ENCODE results near the gene GPR135.

Gene GPR135

DNA sequence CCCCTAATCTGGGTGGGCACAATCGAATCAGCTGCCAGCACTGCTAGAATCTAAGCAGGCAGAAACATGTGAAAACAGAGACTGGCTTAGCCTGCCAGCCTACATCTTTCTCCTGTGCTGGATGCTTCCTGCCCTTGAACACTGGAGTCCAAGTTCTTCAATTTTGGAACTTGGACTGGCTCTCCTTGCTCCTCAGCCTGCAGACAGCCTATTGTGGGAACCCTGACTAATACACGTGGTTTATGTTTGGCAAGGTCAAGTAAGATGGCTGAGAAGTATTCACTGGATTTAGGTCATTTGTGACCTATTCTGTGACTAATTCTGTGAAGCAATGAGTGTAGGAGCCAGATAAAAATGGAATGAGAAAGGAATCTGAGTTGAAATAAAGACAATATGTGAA is 11.0 kb downstream of the GPR135 start:
- no peak for TF ChIP-seq GATA2 (IDR thresholded peaks at IDR 0.05; ENCODE audit: low read depth, low read length)
- no peak for TF ChIP-seq GATA3 (IDR thresholded peaks at IDR 0.05; ENCODE audit: low read depth, low read length)

DNA sequence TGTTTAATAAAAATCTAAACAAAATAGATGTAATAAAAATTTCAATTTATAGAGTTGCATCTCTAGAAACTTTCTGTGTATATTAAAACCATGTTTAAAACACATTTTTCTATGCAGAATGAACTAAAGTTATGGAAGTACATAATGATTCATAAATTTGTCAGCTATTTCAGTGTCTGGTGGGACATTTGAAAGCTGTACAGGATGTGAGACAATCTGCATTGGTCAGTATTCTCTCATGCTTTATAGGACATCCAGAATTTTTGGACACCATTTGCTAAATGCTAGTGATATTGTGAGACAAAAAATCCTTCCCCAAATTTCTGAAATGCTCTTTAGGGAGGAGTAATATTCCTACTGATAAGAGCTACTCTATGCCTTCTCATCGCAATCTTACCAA is 13.3 kb downstream of the GPR135 start:
- no peak for TF ChIP-seq GATA2 (IDR thresholded peaks at IDR 0.05; ENCODE audit: low read depth, low read length)
- TF ChIP-seq GATA3 (IDR thresholded peaks at IDR 0.05; ENCODE audit: low read depth, low read length) = no peak

DNA sequence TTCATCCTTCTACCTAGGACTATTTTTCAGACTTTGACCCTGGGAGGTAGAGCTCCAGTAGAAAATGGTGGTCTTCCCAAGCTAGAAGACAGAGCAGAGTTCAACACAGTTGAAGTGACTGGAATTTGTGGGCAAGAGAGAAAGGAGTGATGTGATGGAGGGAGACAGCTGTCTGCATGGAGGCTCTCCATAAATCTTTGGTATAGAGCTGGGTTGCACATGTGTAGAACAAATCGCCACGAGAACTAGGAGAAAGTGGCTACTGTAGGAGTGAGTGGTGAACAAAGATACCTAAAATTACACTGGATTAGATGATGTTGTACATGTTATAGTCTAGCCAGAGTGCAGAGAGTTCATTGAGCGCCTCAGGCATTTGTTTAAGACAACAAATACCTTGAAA is 14.5 kb downstream of the GPR135 start:
- TF ChIP-seq GATA2 (IDR thresholded peaks at IDR 0.05; ENCODE audit: low read depth, low read length) (no peak), GATA3 (IDR thresholded peaks at IDR 0.05; ENCODE audit: low read depth, low read length) (no peak)

DNA sequence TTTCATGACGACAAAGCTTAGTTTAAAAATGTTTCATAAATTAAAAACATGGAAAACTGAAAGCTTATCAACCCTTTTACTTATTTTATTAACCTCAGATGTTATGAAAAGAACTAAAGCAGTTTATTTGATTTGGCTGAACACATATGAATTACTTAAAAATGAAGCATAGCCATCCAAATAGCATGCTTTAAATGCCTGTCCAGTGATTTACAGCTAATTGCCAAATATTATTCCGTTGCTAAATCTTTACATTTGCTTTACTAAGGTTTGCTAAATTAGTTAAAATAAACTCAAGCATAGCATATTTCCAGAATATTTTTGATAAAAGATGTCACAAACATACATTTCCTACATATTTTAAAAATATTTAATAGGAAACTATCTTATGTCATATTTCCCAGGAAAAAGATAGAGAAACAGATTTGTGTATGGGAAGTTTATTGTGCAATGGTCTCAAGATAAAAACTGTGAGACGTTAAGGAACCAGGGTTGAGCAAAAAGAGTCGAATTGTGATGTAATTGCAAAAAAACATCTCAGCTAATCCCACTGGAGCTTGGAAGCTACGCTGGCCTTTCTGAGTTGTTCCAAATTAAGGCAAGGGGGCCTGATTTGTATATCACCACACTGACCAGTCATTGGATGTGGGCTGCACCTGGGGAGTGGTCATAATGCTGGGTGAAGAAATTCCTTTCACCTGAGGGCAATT is 25.8 kb downstream of the GPR135 start:
- no peak for TF ChIP-seq GATA3 (IDR thresholded peaks at IDR 0.05; ENCODE audit: low read depth, low read length)
- no peak for TF ChIP-seq GATA2 (IDR thresholded peaks at IDR 0.05; ENCODE audit: low read depth, low read length)

DNA sequence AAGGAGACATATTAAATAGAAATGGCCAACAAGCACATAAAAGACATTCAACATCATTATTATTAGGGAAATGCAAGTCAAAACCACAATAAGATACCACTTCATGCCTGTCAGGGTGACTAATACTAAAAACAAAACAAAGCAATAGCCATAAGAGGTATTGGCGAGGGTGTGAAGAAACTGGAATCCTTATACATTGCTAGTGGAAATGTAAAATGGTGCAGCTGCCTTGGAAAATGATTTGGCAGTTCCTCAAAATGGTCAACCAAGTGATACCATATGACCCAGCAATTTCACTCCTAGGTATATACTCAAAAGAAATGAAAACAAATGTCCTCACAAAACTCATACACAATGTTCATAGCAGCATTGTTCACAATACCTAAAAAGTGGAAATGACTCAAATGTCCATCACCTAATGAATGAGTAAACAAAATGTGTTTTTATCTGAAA is 27.0 kb downstream of the GPR135 start:
- TF ChIP-seq GATA3 (IDR thresholded peaks at IDR 0.05; ENCODE audit: low read depth, low read length) = no peak
- TF ChIP-seq GATA2 (IDR thresholded peaks at IDR 0.05; ENCODE audit: low read depth, low read length) = no peak

DNA sequence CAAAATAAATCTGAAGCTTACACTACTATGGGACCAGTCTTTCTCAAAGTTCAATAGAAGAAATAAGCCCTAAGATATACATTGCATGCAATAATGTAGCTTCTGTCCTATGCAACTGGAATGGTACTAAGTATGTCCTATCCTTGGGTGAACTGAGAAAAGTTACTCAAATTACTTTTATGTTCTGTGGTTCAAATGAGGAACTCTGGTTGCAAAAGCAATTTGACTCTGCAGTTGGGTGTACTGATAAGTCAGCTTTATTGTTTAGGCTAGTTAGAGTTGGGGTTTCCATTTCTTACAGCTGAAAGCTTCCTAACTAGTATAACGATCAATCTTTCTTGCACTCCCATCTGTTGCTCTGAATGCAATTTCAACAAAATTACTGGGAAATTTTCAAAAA is 29.2 kb downstream of the GPR135 start:
- TF ChIP-seq GATA2 (IDR thresholded peaks at IDR 0.05; ENCODE audit: low read depth, low read length) = no peak
- no peak for TF ChIP-seq GATA3 (IDR thresholded peaks at IDR 0.05; ENCODE audit: low read depth, low read length)

DNA sequence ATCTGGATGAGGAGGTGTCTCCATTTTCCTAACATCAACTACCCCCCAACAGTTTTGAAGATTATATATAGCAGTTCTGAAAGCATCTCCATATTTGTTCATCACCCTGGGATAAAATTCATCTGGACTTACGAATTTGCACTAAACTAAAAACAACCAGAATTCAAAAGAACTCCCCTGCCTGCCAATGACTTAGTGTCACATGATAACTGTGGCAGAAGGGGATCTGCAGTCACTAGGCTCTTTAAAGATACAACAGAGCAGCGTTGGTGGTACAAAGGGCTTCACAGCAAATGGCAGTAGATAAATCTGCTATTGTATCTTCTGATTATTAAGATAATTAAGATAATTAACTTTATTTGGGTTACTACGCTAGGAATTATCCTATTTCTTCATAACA is 30.1 kb downstream of the GPR135 start:
- no peak for TF ChIP-seq GATA3 (IDR thresholded peaks at IDR 0.05; ENCODE audit: low read depth, low read length)
- no peak for TF ChIP-seq GATA2 (IDR thresholded peaks at IDR 0.05; ENCODE audit: low read depth, low read length)

GRCh38 chr14:59429790-59430189 is 35.4 kb downstream of the GPR135 start:
- TF ChIP-seq GATA3 (IDR thresholded peaks at IDR 0.05; ENCODE audit: low read depth, low read length) (no peak), GATA2 (IDR thresholded peaks at IDR 0.05; ENCODE audit: low read depth, low read length) (no peak)

GRCh38 chr14:59428581-59429012 is 36.6 kb downstream of the GPR135 start:
- TF ChIP-seq GATA2 (IDR thresholded peaks at IDR 0.05; ENCODE audit: low read depth, low read length) = no peak
- TF ChIP-seq GATA3 (IDR thresholded peaks at IDR 0.05; ENCODE audit: low read depth, low read length) = no peak

- TF ChIP-seq GATA2 (IDR thresholded peaks at IDR 0.05; ENCODE audit: low read depth, low read length) = no peak
- TF ChIP-seq GATA3 (IDR thresholded peaks at IDR 0.05; ENCODE audit: low read depth, low read length) = no peak
Observed at GRCh38 chr14:59427653-59428580, 37.3 kb downstream of the GPR135 start.

- TF ChIP-seq GATA3 (IDR thresholded peaks at IDR 0.05; ENCODE audit: low read depth, low read length) = no peak
- TF ChIP-seq GATA2 (IDR thresholded peaks at IDR 0.05; ENCODE audit: low read depth, low read length) = no peak
Observed at GRCh38 chr14:59425322-59425935, 39.8 kb downstream of the GPR135 start.

GRCh38 chr14:59424341-59425071 is 40.7 kb downstream of the GPR135 start:
- TF ChIP-seq GATA3 (IDR thresholded peaks at IDR 0.05; ENCODE audit: low read depth, low read length) (no peak), GATA2 (IDR thresholded peaks at IDR 0.05; ENCODE audit: low read depth, low read length) (no peak)

DNA sequence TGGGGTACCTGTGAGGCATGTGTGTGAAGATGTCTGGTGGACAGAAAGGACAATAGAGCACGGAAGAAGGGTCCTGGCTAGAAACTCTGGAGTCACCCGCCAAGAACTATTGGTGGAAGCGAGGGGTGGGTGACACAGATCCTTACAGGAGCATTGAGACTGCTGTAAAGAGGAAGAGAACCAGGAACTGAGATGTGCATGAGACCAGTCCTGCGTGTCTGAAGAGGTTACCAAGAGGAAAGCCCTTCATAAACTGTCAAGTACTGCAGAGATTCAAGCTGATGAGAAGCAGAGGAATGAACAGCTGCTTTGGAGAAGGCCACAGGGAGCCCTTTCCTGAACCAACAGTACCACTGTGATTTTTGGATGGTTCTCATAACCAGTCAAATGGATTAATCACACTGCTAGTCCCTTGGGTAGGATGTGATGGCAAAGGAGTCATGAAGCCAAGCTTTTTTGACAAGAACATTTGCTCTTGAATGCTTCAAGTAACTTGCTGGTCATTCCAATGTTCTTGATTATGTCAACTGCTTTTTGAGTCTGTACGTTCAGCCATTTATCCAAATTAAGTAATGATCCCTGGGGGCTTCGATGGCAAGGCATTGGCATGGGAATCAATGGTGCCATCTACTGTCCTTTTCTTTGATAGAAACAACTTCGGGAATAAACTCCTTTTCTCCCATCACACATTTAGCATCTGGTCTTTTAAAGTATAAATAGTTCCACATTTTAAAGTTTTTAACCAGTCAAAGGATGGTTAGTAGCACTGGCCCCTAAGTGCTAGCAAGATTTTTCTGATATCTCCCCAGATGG is 42.9 kb downstream of the GPR135 start:
- TF ChIP-seq GATA3 (IDR thresholded peaks at IDR 0.05; ENCODE audit: low read depth, low read length) (no peak), GATA2 (IDR thresholded peaks at IDR 0.05; ENCODE audit: low read depth, low read length) (no peak)

Measured in SH-SY5Y (cell line).